ENCODE data around the gene PANX3. TPM values are rescaled to one million over a fixed set of nuclear protein-coding genes. Genes with fewer than 3 reads are reported as not detected.

PANX3 gene
- total RNA-seq, 1 experiment from 2014 or later = not detected

DNA sequence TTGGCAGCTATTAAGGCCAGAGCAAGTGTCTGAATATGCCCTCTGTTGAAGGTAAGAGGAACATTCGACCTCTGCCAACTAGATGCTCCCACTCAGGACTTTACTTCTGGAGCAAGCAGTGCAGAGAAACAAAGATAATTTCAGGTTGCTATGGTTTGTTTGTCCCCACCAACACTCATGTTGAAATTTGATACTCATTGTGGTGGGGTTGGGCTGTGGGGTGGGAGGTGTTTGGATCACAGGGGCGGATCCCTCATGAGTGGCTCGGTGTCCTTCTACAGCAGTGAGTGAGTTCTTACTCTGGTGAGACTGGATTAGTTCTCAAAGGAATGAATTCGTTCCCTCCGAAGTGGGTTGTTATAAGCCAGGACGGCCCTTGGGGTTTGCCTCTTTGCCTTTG lies 29.4 kb upstream of the PANX3 start:
- WGBS (ENCODE audit: extremely low coverage, insufficient read length, low lambda C conversion rate) = no CpG with 5 or more reads among the region's 6 CpGs
- no peak overlapping the region for H3K27ac Mint-ChIP-seq
- H3K27ac ChIP-seq (ENCODE audit: insufficient read length, low read depth, low read length) = no peak overlapping the region
- no peak overlapping the region for H2BK5ac ChIP-seq (ENCODE audit: insufficient read length, low read length)
- H2AK5ac ChIP-seq (ENCODE audit: insufficient read length, low read length) = no peak overlapping the region
- 0 out of 4 replicates have a peak, but pooled peaks cover 0 to 3% of the 10 kb centered on the region in 2 experiments for H3K4me1 Mint-ChIP-seq
- no peaks in the 10 kb centered on the region for H3K4me1 ChIP-seq (ENCODE audit: insufficient read depth, low read length)
- H3K9ac ChIP-seq (ENCODE audit: extremely low read depth, insufficient read length, low read length) = no peak overlapping the region
- H4K91ac ChIP-seq (ENCODE audit: insufficient read length, low read depth, low read length) = no peak overlapping the region
- H2AFZ ChIP-seq (ENCODE audit: low read length) = no peak overlapping the region
- H3K4ac ChIP-seq (ENCODE audit: low read depth, low read length) = no peak overlapping the region
- H3K9me3 Mint-ChIP-seq = no peaks in the 10 kb centered on the region
- H3K56ac ChIP-seq (ENCODE audit: insufficient read length, low read depth, low read length) = no peak overlapping the region
- no peak overlapping the region for H2BK12ac ChIP-seq (ENCODE audit: insufficient read length, low read depth, low read length)
- no peak overlapping the region for H4K8ac ChIP-seq (replicated peaks; ENCODE audit: insufficient read length, low read depth, low read length)
- no peaks in the 10 kb centered on the region for H3K79me2 ChIP-seq (ENCODE audit: insufficient read depth, low read length)
- DNase-seq = no peak
- H3K23ac ChIP-seq (ENCODE audit: insufficient read length, low read depth, low read length) = no peak overlapping the region
- no peak overlapping the region for H2BK15ac ChIP-seq (ENCODE audit: low read depth, low read length)
- TF ChIP-seq CTCF (conservative IDR thresholded peaks at IDR 0.05) = no peak
- H3K27me3 Mint-ChIP-seq (ENCODE audit: low read depth) = no peaks in the 10 kb centered on the region
- H4K20me1 ChIP-seq (ENCODE audit: control insufficient read depth, insufficient read depth, insufficient read length) = no peaks in the 10 kb centered on the region
- H3K27me3 ChIP-seq (ENCODE audit: insufficient read depth, low read length) = no peaks in the 10 kb centered on the region
- H2BK120ac ChIP-seq (ENCODE audit: low read depth, low read length, poor library complexity, severe bottlenecking) = no peak overlapping the region
- no peaks in the 10 kb centered on the region for H3K9me3 ChIP-seq (ENCODE audit: control insufficient read depth, low read depth, low read length)
- no peaks in the 10 kb centered on the region for H3K23me2 ChIP-seq (ENCODE audit: insufficient read length, low read depth, low read length, poor library complexity, severe bottlenecking)
- no peak overlapping the region for H3K4me3 Mint-ChIP-seq
- no peak overlapping the region for H3K4me2 ChIP-seq (ENCODE audit: insufficient read depth, insufficient read length, low read length)
- H3K79me1 ChIP-seq (ENCODE audit: insufficient read depth, low read depth, low read length, poor library complexity, severe bottlenecking) = no peaks in the 10 kb centered on the region
- H3K18ac ChIP-seq (ENCODE audit: insufficient read length, low read depth, low read length) = no peak overlapping the region
- H3K14ac ChIP-seq (ENCODE audit: insufficient read depth, low read length) = no peak overlapping the region
- no peak overlapping the region for H2BK20ac ChIP-seq (ENCODE audit: low read depth, low read length, poor library complexity, severe bottlenecking)
- no peaks in the 10 kb centered on the region for H3K36me3 Mint-ChIP-seq (ENCODE audit: insufficient read depth in 1 of 3, low read depth in 3 of 3)
- no peak overlapping the region for H4K5ac ChIP-seq (ENCODE audit: insufficient read length, low read depth, low read length)
- H3T11ph ChIP-seq (ENCODE audit: low read length) = no peak overlapping the region
